Osteocyte (in vitro differentiated cells): ENCODE results near the gene PTRH2. TPM values are rescaled to one million over a fixed set of nuclear protein-coding genes. Genes with fewer than 3 reads are reported as not detected.
"Not testable (repeated sequence)": the region's sequence is repeated elsewhere in the genome, so short reads cannot be mapped to it uniquely, and the experiment has no call there.

Experiments
- DNase-seq: peaks from one replicate; pipeline ENCODE4 v3.0.0; 2021; ENCODE audit warnings: mixed read lengths; ENCODE audit not compliant: unreplicated experiment; ENCODE audit errors: extremely low spot score
- H3K27ac Mint-ChIP-seq: one replicate; pipeline ENCODE4 v1.8.0; 2021; ENCODE audit warnings: mild to moderate bottlenecking, mixed read lengths; ENCODE audit not compliant: unreplicated experiment
- H3K27me3 Mint-ChIP-seq: one replicate; pipeline ENCODE4 v1.8.0; 2021; ENCODE audit warnings: mixed read lengths; ENCODE audit not compliant: unreplicated experiment
- H3K36me3 Mint-ChIP-seq: one replicate; pipeline ENCODE4 v1.8.0; 2021; ENCODE audit warnings: mixed read lengths; ENCODE audit not compliant: unreplicated experiment
- H3K4me1 Mint-ChIP-seq: one replicate; pipeline ENCODE4 v1.8.0; 2021; ENCODE audit warnings: mixed read lengths; ENCODE audit not compliant: unreplicated experiment
- H3K4me3 Mint-ChIP-seq: one replicate; pipeline ENCODE4 v1.8.0; 2021; ENCODE audit warnings: mild to moderate bottlenecking, moderate library complexity, mixed read lengths; ENCODE audit not compliant: unreplicated experiment
- H3K9me3 Mint-ChIP-seq: one replicate; pipeline ENCODE4 v1.8.0; 2021; ENCODE audit warnings: mixed read lengths; ENCODE audit not compliant: unreplicated experiment
- total RNA-seq: library from RNA; stranded (reverse); gene quantifications from 2 replicates; pipeline ENCODE4 v1.2.1, GENCODE V29; 2021
- TF ChIP-seq, protein P1 (sequence below): fragments of 200-600 bp; sonication (generic); IDR thresholded peaks from 2 replicates; pipeline ENCODE4 v1.5.0; 2021; ENCODE audit warnings: antibody characterized with exemption, mild to moderate bottlenecking, moderate library complexity

Gene PTRH2
- total RNA-seq, 1 donor from 2014 or later: 19.6 TPM

- Mint-ChIP-seq H3K9me3 (no peaks in the 10 kb centered on the region), H3K4me3 (no peak overlapping the region), H3K27ac (peak overlapping the region; percentile 64), H3K36me3 (peaks cover 51% of the 10 kb centered on the region), H3K4me1 (peaks cover 27% of the 10 kb centered on the region), H3K27me3 (no peaks in the 10 kb centered on the region)
- TF ChIP-seq, protein P1, sequence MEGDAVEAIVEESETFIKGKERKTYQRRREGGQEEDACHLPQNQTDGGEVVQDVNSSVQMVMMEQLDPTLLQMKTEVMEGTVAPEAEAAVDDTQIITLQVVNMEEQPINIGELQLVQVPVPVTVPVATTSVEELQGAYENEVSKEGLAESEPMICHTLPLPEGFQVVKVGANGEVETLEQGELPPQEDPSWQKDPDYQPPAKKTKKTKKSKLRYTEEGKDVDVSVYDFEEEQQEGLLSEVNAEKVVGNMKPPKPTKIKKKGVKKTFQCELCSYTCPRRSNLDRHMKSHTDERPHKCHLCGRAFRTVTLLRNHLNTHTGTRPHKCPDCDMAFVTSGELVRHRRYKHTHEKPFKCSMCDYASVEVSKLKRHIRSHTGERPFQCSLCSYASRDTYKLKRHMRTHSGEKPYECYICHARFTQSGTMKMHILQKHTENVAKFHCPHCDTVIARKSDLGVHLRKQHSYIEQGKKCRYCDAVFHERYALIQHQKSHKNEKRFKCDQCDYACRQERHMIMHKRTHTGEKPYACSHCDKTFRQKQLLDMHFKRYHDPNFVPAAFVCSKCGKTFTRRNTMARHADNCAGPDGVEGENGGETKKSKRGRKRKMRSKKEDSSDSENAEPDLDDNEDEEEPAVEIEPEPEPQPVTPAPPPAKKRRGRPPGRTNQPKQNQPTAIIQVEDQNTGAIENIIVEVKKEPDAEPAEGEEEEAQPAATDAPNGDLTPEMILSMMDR: no peak
- DNase-seq: no peak
Measured at GRCh38 chr17:59669411-59669810, 37.8 kb downstream of the PTRH2 start.

GRCh38 chr17:59668816-59669215, 38.4 kb downstream of the PTRH2 start:
- DNase-seq: no peak
- Mint-ChIP-seq H3K27me3 (no peaks in the 10 kb centered on the region), H3K36me3 (peaks cover 54% of the 10 kb centered on the region), H3K27ac (peak overlapping the region; percentile 64), H3K4me3 (peak overlapping the region; percentile 14), H3K4me1 (peaks cover 27% of the 10 kb centered on the region), H3K9me3 (no peaks in the 10 kb centered on the region)
- TF ChIP-seq, protein P1: no peak

GRCh38 chr17:59666235-59666634, 41.0 kb downstream of the PTRH2 start:
- H3K27ac Mint-ChIP-seq: no peak overlapping the region
- H3K27me3 Mint-ChIP-seq: no peaks in the 10 kb centered on the region
- TF ChIP-seq, protein P1: no peak
- no peak for DNase-seq
- H3K4me3 Mint-ChIP-seq: no peak overlapping the region
- no peaks in the 10 kb centered on the region for H3K9me3 Mint-ChIP-seq
- H3K4me1 Mint-ChIP-seq: peaks cover 27% of the 10 kb centered on the region
- H3K36me3 Mint-ChIP-seq: peaks cover 52% of the 10 kb centered on the region

DNA sequence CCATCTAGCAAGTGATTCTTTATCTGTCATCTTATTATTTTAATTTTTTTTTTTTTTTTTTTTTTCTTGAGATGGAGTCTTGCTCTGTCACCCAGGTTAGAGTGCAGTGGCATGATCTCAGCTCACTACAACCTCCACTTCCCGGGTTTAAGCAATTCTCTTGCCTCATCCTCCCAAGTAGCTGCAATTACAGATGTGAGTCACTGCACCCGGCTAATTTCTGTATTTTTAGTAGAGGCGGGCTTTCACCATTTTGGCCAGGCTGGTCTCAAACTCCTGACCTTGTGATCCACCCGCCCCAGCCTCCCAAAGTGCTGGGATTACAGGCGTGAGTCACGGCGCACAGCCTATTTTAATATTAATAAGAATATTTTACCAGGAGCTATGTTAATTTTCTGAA, 50.6 kb downstream of the PTRH2 start:
- H3K9me3 Mint-ChIP-seq, H3K27me3 Mint-ChIP-seq, DNase-seq, H3K27ac Mint-ChIP-seq, H3K4me3 Mint-ChIP-seq, H3K4me1 Mint-ChIP-seq: not testable (repeated sequence)
- H3K36me3 Mint-ChIP-seq: peaks cover 61% of the 10 kb centered on the region

DNA sequence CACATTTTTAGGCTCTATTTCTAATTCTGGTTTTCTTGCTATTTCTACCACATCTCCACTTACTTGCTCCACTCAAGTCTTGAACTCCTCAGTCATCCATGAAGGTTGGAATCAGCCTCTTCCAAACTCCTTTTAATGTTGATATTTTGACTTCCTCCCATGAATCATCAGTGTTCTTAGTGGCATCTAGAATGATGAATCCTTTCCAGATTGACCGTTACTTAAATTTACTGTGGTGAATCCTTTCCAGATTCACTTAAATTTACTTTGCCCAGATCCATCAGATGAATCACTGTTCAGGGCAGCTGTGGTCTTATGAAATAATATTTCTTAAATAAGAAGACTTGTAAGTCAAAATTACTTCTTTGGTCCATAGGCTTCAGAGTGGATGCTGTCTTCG, 55.1 kb downstream of the PTRH2 start:
- Mint-ChIP-seq H3K27ac (no peak overlapping the region), H3K9me3 (peaks cover 9% of the 10 kb centered on the region), H3K4me3 (no peak overlapping the region), H3K36me3 (peaks cover 68% of the 10 kb centered on the region), H3K4me1 (no peaks in the 10 kb centered on the region), H3K27me3 (no peaks in the 10 kb centered on the region)
- TF ChIP-seq, protein P1: no peak
- DNase-seq: no peak

GRCh38 chr17:59651346-59651745, 55.9 kb downstream of the PTRH2 start:
- Mint-ChIP-seq H3K27me3 (no peaks in the 10 kb centered on the region), H3K4me1 (no peaks in the 10 kb centered on the region), H3K27ac (no peak overlapping the region), H3K4me3 (no peak overlapping the region), H3K9me3 (peaks cover 9% of the 10 kb centered on the region), H3K36me3 (peaks cover 75% of the 10 kb centered on the region)
- DNase-seq: no peak
- TF ChIP-seq, protein P1: no peak
